ENCODE results near the gene ZGLP1. TPM values are rescaled to one million over a fixed set of nuclear protein-coding genes. Genes with fewer than 3 reads are reported as not detected.
"Not testable (repeated sequence)": the region's sequence is repeated elsewhere in the genome, so short reads cannot be mapped to it uniquely, and the experiment has no call there.

The ZGLP1 gene
- total RNA-seq, 2 donors from 2014 or later: 0.90 TPM; not detected in 1

DNA sequence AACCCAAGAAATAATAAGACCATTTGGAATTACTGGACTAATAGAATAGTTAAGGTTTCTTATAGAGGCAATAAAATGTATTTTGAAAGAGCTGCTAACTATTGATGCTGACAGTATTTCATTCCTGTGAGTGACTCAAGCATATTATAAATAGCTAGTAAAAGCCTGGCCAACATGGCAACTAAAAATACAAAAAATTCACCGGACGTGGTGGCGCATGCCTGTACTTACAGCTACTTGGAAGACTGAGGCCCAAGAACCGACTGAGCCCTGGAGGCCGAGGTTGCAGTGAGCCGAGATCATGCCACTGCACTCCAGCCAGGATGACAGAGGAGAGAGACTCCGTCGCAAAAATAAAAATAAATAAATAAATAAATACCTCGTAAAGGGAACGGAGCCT, 35.2 kb upstream of the ZGLP1 start:
- Histone ChIP-seq H3K27ac (no peak overlapping the region), H3K36me3 (no peaks in the 10 kb centered on the region), H3K9me3 (no peaks in the 10 kb centered on the region), H3K4me1 (no peaks in the 10 kb centered on the region), H3K4me3 (no peak overlapping the region), H3K27me3 (no peaks in the 10 kb centered on the region)
- no peak for DNase-seq (ENCODE audit: low spot score)
- TF ChIP-seq, protein P1, sequence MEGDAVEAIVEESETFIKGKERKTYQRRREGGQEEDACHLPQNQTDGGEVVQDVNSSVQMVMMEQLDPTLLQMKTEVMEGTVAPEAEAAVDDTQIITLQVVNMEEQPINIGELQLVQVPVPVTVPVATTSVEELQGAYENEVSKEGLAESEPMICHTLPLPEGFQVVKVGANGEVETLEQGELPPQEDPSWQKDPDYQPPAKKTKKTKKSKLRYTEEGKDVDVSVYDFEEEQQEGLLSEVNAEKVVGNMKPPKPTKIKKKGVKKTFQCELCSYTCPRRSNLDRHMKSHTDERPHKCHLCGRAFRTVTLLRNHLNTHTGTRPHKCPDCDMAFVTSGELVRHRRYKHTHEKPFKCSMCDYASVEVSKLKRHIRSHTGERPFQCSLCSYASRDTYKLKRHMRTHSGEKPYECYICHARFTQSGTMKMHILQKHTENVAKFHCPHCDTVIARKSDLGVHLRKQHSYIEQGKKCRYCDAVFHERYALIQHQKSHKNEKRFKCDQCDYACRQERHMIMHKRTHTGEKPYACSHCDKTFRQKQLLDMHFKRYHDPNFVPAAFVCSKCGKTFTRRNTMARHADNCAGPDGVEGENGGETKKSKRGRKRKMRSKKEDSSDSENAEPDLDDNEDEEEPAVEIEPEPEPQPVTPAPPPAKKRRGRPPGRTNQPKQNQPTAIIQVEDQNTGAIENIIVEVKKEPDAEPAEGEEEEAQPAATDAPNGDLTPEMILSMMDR (IDR thresholded peaks at IDR 0.05): no peak

DNA sequence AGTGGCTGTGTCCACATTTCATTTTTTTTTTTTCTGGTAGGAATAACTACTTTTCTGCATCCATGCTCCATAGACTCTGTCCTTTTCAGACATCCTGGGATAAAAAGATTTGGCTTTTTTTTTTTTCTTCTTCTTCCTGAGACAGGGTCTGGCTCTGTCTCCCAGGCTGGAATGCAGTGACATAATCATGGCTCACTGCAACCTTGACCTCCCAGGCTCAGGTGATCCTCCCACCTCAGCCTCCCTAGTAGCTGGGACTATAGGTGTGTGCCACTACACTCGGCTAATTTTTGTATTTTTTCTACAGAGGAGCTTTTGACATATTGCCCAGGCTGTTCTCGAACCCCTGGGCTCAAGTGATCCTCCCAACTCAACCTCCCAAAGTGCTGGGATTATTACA, 33.9 kb upstream of the ZGLP1 start:
- no peak overlapping the region for H3K27ac ChIP-seq
- TF ChIP-seq, protein P1 (IDR thresholded peaks at IDR 0.05): no peak
- no peaks in the 10 kb centered on the region for H3K9me3 ChIP-seq
- H3K4me1 ChIP-seq: no peaks in the 10 kb centered on the region
- no peaks in the 10 kb centered on the region for H3K27me3 ChIP-seq
- H3K4me3 ChIP-seq: no peak overlapping the region
- DNase-seq (ENCODE audit: low spot score): no peak
- H3K36me3 ChIP-seq: no peaks in the 10 kb centered on the region

DNA sequence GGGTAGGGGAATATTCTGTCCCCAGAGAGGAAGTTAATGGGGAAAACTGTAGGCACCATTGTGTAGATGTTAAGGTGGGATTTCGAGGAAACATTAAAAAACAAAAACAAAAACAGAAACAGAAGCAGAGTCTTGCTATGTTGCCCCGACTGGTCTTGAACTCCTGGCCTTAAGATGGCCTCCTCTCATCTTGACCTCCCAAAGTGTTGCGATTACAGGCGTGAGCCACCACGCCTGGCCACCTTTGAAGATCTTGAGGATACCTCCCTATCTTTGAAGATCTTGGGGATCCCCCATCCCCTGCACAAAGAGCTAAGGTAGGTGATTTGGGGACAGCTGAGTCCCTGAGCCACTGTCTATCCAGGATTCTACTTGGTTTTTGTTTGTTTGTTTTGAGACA, 30.4 kb upstream of the ZGLP1 start:
- H3K9me3 ChIP-seq: no peaks in the 10 kb centered on the region
- DNase-seq (ENCODE audit: low spot score): no peak
- no peaks in the 10 kb centered on the region for H3K27me3 ChIP-seq
- H3K4me1 ChIP-seq: peaks cover 0 to 9% of the 10 kb centered on the region in 2 donors
- no peak overlapping the region for H3K27ac ChIP-seq
- TF ChIP-seq, protein P1 (IDR thresholded peaks at IDR 0.05): no peak
- H3K4me3 ChIP-seq: no peak overlapping the region
- no peaks in the 10 kb centered on the region for H3K36me3 ChIP-seq

DNA sequence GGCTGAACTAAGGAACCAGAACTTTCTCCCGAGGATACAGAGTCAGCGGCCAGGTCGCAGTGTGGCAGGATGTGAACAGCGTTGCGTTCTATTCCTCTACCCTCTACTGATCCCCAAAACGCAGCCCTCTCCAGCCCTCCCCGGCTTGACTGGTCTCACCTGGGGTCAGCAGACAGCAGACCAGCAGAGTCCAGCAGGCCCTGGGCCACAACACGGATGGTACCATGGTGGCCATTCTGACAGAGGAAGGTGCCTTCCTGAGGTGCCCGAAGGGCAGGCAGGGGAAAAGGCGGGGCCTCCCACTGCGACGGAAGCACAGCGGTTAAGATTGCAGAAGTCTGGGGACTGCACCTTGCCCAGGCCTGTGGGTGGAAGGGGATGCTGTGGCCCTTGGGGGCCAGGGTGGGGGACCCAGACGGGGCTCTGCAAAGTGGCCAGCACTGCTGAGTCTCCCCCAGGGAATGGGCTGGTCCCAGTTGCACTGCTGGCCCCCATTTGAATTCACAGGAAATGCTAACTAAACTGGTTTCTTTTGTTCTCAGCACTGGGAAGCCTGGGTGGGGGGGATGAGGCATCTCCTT, 29.9 kb upstream of the ZGLP1 start, which contains the start of gene ICAM3:
ICAM3 (minus strand) TSS at position 245 of the 581 bp plus-strand sequence; CDS start at position 235, 10 bp downstream.
- peaks cover 0 to 12% of the 10 kb centered on the region in 2 donors for H3K4me1 ChIP-seq
- H3K9me3 ChIP-seq: no peaks in the 10 kb centered on the region
- no peak within 1 kb of the TSS for H3K27ac ChIP-seq
- TF ChIP-seq, protein P1 (IDR thresholded peaks at IDR 0.05): no peak
- no peaks in the 10 kb centered on the region for H3K36me3 ChIP-seq
- no peak within 1 kb of the TSS for H3K4me3 ChIP-seq
- H3K27me3 ChIP-seq: no peaks in the 10 kb centered on the region
- no peak for DNase-seq (ENCODE audit: low spot score)

DNA sequence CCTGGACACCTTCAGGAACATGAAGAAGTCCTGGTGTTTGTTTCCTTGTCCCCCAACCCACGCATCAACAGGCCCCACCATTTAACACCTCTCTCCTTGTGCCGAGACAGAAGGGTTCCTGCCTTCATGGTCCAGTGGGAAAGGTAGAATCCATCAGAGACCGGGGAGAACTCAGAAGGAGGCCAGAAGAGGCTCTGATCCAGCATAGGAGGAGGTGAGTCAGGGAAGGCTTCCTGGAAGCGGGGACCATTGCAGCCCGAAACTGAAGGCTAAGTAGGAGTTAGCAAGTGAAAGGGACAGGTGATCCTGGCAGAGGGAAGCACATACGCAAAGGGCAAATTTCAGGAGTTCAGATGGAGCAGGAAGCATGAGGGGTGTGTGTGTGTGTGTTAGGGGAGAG, 29.3 kb upstream of the ZGLP1 start:
- no peaks in the 10 kb centered on the region for H3K27me3 ChIP-seq
- no peaks in the 10 kb centered on the region for H3K36me3 ChIP-seq
- H3K4me3 ChIP-seq: no peak overlapping the region
- no peaks in the 10 kb centered on the region for H3K9me3 ChIP-seq
- DNase-seq (ENCODE audit: low spot score): no peak
- H3K4me1 ChIP-seq: peaks cover 0 to 17% of the 10 kb centered on the region in 2 donors
- TF ChIP-seq, protein P1 (IDR thresholded peaks at IDR 0.05): no peak
- H3K27ac ChIP-seq: no peak overlapping the region

DNA sequence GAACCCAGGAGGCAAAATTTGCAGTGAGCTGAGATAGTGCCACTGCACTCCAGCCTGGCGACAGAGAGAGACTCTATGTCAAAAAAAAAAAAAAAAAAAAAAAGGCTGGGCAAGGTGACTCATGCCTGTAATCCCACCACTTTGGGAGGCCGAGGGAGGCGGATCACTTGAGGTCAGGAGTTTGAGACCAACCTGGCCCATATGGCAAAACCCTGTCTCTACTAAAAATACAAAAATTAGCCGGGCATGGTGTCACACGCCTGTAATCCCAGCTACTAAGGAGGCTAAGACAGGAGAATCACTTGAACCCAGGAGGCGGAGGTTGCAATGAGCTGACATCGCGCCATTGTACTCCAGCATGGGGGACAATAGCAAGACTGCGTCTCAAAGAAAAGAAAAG, 27.1 kb upstream of the ZGLP1 start:
- H3K4me1 ChIP-seq: peaks cover 0 to 34% of the 10 kb centered on the region in 2 donors
- not testable (repeated sequence) for H3K27ac ChIP-seq; DNase-seq (ENCODE audit: low spot score); H3K36me3 ChIP-seq; H3K9me3 ChIP-seq; H3K27me3 ChIP-seq; H3K4me3 ChIP-seq

Data from right atrium auricular region (tissue), 2 donors.